Prostate gland (tissue), 2 donors: ENCODE data around the gene TRIB2.

Source experiments
- POLR2AphosphoS5 ChIP-seq: sonication (generic); formaldehyde crosslinking; IDR thresholded peaks from one replicate; pipeline ENCODE4 v1.6.1; 2017; ENCODE audit warnings: antibody characterized with exemption
- TF ChIP-seq, protein P1 (sequence below), 4 experiments: fragments of 200-600 bp in 2 of 4; fragments of 450-650 bp in 2 of 4; sonication (generic) in 2 of 4; IDR thresholded peaks; 1 replicate in 3 of 4; 2 replicates in 1 of 4; pipeline ENCODE4 v1.5.1; 2016 to 2019; ENCODE audit warnings: antibody characterized with exemption in 4 of 4, mild to moderate bottlenecking in 2 of 4, moderate library complexity in 2 of 4

DNA sequence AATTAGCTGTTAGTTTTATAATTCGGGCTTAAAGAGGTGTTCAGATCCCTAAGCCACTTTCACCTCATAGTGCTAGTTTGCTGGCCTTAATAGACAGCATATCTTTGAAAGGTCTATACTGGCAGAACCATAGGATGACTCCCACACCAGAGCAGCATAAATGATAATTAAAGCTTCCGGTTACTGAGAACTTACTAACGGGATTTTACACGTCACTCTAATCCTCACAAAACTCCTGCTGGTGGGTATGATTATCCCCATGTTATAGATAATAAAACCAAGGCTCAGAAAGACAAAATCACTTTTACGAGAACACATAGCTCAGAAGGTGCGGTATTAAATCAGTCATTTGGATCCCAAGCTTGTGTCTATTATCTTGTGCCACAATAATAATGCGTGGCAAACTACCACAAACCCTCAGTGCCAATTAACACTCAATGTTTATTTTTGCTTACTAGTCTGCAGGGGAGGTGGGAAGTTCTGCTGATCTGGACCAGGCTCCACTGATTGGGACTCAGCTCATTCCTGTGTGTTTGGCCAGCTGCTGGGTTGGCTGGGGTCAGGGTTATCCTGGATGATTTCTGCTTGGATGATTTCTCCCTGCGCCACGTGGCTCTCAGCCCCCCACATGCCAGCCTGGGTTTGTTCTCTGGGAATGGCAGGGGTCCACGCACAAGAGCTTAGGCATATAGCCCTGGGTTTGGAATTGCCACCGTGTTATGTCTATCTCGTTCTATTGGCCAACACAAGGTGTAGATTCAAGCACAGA is 62.3 kb downstream of the TRIB2 start:
- TF ChIP-seq, protein P1, sequence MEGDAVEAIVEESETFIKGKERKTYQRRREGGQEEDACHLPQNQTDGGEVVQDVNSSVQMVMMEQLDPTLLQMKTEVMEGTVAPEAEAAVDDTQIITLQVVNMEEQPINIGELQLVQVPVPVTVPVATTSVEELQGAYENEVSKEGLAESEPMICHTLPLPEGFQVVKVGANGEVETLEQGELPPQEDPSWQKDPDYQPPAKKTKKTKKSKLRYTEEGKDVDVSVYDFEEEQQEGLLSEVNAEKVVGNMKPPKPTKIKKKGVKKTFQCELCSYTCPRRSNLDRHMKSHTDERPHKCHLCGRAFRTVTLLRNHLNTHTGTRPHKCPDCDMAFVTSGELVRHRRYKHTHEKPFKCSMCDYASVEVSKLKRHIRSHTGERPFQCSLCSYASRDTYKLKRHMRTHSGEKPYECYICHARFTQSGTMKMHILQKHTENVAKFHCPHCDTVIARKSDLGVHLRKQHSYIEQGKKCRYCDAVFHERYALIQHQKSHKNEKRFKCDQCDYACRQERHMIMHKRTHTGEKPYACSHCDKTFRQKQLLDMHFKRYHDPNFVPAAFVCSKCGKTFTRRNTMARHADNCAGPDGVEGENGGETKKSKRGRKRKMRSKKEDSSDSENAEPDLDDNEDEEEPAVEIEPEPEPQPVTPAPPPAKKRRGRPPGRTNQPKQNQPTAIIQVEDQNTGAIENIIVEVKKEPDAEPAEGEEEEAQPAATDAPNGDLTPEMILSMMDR (IDR thresholded peaks at IDR 0.05): no peak
- TF ChIP-seq POLR2AphosphoS5: no peak
